ENCODE data around the gene MSL3B.

MSL3B gene

GRCh38 chr2:233821709-233822100, 46.5 kb downstream of the MSL3B start:
- H3K27ac ChIP-seq = no peak overlapping the region
- DNase-seq (peak; percentile 27), ATAC-seq (no peak)
- no peak overlapping the region for H3K4me3 ChIP-seq
- TF ChIP-seq, protein P1, sequence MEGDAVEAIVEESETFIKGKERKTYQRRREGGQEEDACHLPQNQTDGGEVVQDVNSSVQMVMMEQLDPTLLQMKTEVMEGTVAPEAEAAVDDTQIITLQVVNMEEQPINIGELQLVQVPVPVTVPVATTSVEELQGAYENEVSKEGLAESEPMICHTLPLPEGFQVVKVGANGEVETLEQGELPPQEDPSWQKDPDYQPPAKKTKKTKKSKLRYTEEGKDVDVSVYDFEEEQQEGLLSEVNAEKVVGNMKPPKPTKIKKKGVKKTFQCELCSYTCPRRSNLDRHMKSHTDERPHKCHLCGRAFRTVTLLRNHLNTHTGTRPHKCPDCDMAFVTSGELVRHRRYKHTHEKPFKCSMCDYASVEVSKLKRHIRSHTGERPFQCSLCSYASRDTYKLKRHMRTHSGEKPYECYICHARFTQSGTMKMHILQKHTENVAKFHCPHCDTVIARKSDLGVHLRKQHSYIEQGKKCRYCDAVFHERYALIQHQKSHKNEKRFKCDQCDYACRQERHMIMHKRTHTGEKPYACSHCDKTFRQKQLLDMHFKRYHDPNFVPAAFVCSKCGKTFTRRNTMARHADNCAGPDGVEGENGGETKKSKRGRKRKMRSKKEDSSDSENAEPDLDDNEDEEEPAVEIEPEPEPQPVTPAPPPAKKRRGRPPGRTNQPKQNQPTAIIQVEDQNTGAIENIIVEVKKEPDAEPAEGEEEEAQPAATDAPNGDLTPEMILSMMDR (IDR thresholded peaks at IDR 0.05) = no peak
- no peaks in the 10 kb centered on the region for H3K27me3 ChIP-seq
- H3K9me3 ChIP-seq = no peaks in the 10 kb centered on the region
- H3K36me3 ChIP-seq = no peaks in the 10 kb centered on the region
- no peaks in the 10 kb centered on the region for H3K4me1 ChIP-seq
- intact Hi-C loops (cut with DNase I) = no loop called here

DNA sequence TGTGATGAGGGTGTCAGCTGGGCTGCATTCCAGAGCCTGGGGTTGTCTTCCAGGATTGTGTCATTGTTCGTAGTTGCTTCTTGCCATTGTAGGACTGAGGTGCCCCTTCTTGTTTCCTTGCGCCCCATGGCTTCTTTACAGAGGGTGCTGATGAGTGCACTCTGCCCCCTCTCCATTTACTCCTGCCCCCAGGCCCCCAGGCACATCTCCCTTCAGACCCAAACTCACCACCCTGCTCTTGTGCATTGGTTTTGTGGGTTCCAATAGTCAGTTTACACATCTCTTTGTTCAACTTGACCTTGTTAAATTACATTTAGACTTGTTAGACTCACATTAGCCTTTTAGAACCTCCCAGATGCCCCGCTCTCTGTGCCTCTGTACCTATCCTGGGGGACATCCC, 47.0 kb downstream of the MSL3B start:
- TF ChIP-seq, protein P1 (IDR thresholded peaks at IDR 0.05) = no peak
- intact Hi-C loops (cut with DNase I) = no loop called here
- Histone ChIP-seq H3K27me3 (no peaks in the 10 kb centered on the region), H3K36me3 (no peaks in the 10 kb centered on the region), H3K27ac (no peak overlapping the region), H3K9me3 (no peaks in the 10 kb centered on the region), H3K4me3 (no peak overlapping the region), H3K4me1 (no peaks in the 10 kb centered on the region)
- DNase-seq (no peak), ATAC-seq (no peak)

DNA sequence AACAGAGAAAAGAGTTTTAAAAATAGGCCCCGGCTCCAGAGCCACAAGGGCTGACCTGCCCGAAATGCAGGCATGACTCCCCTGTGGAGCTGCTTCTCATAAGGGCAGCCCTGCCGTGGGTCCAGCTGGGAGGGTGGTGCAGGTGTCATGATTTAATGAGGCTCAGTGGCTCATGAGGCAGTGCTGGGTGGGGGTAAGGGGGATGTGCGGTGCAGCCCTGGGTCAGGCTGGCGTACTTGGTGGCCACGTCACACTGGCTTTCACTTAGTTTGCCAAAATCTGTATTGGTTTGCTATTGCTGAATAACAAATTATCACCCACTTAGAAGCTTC, 47.4 kb downstream of the MSL3B start:
- H3K27ac ChIP-seq = no peak overlapping the region
- DNase-seq (peak; percentile 52), ATAC-seq (no peak)
- H3K4me3 ChIP-seq = no peak overlapping the region
- H3K27me3 ChIP-seq = no peaks in the 10 kb centered on the region
- TF ChIP-seq, protein P1 (IDR thresholded peaks at IDR 0.05) = no peak
- no peaks in the 10 kb centered on the region for H3K36me3 ChIP-seq
- intact Hi-C loops (cut with DNase I) = no loop called here
- no peaks in the 10 kb centered on the region for H3K4me1 ChIP-seq
- no peaks in the 10 kb centered on the region for H3K9me3 ChIP-seq

DNA sequence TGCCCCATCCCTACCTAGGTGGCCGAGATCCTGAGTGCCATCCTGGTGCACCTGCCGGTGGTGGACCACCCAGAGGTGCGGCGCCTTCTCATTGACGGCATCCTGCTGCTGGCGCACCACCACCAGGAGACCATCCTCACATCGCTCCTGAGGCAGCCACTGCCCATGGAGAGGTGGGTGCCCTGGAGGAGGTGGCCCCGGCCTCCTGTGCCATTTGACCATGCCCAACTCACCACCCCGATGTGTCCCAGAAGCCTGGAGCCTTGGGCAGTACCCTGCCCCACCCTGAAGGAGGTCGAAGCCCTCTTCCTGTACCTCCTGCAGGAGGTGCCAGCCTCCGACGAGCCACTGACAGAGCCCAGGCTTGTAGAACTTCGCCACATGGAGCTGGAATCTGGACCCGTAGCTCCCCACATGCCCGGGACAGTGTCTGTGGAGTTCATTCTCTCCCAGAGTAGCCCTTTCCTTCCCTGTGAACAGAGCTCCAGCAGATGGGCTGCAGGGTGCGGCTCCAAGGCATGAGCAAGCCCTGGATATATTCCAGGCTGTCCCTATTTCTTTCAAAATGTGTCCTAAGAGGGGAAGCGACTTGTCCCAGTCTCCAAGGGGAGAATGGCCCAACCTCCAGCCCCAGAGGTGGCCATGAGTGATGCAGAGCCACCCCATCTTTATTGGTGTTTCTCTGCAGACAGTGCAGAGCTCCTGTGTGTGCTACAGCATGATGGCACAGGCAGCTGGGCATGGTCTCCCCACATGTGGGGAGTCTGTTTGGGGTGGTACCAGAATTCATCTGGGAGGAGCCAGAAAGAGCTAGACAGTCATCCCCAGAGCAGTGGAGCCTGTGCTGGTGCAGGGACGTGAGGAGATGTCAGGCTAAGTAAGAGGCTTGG, 48.1 kb downstream of the MSL3B start:
- H3K4me3 ChIP-seq = no peak overlapping the region
- no peak for ATAC-seq
- H3K9me3 ChIP-seq = no peaks in the 10 kb centered on the region
- no peaks in the 10 kb centered on the region for H3K4me1 ChIP-seq
- H3K36me3 ChIP-seq = no peaks in the 10 kb centered on the region
- no peaks in the 10 kb centered on the region for H3K27me3 ChIP-seq
- TF ChIP-seq, protein P1 (IDR thresholded peaks at IDR 0.05) = no peak
- intact Hi-C loops (cut with DNase I) = no loop called here
- peak; percentile 41 for DNase-seq
- H3K27ac ChIP-seq = no peak overlapping the region

DNA sequence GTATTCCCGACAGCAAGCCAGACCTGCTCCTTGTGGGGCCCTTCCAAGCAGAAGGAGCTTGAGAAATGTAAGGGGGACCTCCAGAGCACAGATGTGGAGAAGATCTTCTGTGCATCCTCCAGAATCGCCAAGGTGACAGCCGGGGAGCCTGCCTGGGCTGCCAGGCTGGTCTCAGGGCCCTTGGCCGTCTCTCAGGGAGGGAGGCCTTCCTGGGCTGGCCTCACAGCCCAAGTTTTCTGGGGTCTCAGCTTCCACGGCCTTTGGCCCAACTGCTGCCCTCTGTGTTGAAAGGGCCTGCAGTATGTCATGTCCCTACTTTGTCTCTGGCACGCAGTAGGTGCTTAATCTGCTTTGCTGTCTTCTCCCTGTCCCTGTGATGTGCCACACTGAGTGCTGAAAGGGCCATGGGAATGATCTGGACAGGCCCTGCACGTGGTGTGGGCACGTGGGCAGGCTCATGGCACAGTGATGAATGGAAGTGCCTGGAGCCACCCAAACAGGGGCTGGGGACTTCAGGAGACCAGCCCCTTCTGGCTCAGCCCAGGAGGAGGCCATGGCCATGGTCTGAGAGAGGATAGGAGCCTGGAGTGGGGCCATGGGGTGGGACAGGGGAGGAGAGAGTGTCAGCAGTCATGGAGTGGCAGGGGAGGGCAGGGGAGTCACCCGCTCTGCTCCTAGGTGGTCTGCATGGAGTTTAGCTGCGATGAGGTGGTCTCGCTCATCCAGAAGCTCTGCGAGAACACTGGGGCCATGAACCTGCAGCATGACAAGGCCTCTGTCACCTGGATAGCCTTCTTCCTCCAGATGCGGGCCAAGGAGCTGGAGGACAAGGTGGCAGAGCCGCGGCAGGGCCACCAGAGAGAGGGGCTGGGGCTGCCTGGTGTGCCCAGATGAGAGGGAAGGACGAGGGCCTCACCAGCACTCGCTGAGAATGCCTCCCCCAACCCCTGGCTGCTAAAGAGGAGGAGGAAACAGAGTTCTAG, 49.3 kb downstream of the MSL3B start:
- no peak overlapping the region for H3K27ac ChIP-seq
- H3K4me1 ChIP-seq = no peaks in the 10 kb centered on the region
- no peaks in the 10 kb centered on the region for H3K9me3 ChIP-seq
- no peak overlapping the region for H3K4me3 ChIP-seq
- TF ChIP-seq, protein P1 (IDR thresholded peaks at IDR 0.05) = no peak
- no peaks in the 10 kb centered on the region for H3K27me3 ChIP-seq
- no peaks in the 10 kb centered on the region for H3K36me3 ChIP-seq
- DNase-seq (peak; percentile 44), ATAC-seq (no peak)
- intact Hi-C loops (cut with DNase I) = no loop called here

Data from upper lobe of right lung (tissue), 1 donor.